Activated naive CD8-positive, alpha-beta T cell treated with anti-CD3 and anti-CD28 coated beads, Interleukin-2, amount 50 U/mL, for 24 hours (primary cell): ENCODE results near the gene FNDC7.
"Not testable (repeated sequence)": the region's sequence is repeated elsewhere in the genome, so short reads cannot be mapped to it uniquely, and the experiment has no call there.

Experiments
- ATAC-seq: fragments of 150-1000 bp; cut with Tn5 transposase; one replicate; pipeline ENCODE4 v1.10.0; 2021
- DNase-seq: peaks from one replicate; pipeline ENCODE4 v3.0.0; 2021
- H3K27ac Mint-ChIP-seq: one replicate; pipeline ENCODE4 v1.8.0; 2021; ENCODE audit warnings: mild to moderate bottlenecking, mixed read lengths
- H3K27me3 Mint-ChIP-seq: one replicate; pipeline ENCODE4 v1.8.0; 2021; ENCODE audit warnings: mixed read lengths
- H3K36me3 Mint-ChIP-seq: one replicate; pipeline ENCODE4 v1.8.0; 2021; ENCODE audit warnings: low read depth, mixed read lengths
- H3K4me1 Mint-ChIP-seq: one replicate; pipeline ENCODE4 v1.8.0; 2021; ENCODE audit warnings: mixed read lengths
- H3K4me3 Mint-ChIP-seq: one replicate; pipeline ENCODE4 v1.8.0; 2021; ENCODE audit warnings: mild to moderate bottlenecking, moderate library complexity, mixed read lengths
- H3K9me3 Mint-ChIP-seq: one replicate; pipeline ENCODE4 v1.8.0; 2021; ENCODE audit warnings: mixed read lengths

The FNDC7 gene

GRCh38 chr1:108712606-108713150 lies at the start of gene FNDC7:
FNDC7 (plus strand) TSS chr1:108712908; CDS start chr1:108712934, 26 bp downstream.
- ATAC-seq: no peak
- H3K27me3 Mint-ChIP-seq: peaks cover 12% of the 10 kb centered on the region
- no peak within 1 kb of the TSS for H3K27ac Mint-ChIP-seq
- H3K4me1 Mint-ChIP-seq: peaks cover 4% of the 10 kb centered on the region
- no peaks in the 10 kb centered on the region for H3K9me3 Mint-ChIP-seq
- H3K4me3 Mint-ChIP-seq: no peak within 1 kb of the TSS
- no peak for DNase-seq
- no peaks in the 10 kb centered on the region for H3K36me3 Mint-ChIP-seq

- no peaks in the 10 kb centered on the region for H3K27me3 Mint-ChIP-seq
- peaks cover 40% of the 10 kb centered on the region for H3K4me1 Mint-ChIP-seq
- H3K27ac Mint-ChIP-seq: peak overlapping the region; percentile 95
- peak overlapping the region; percentile 82 for H3K4me3 Mint-ChIP-seq
- no peak for ATAC-seq
- DNase-seq: no peak
- H3K36me3 Mint-ChIP-seq: no peaks in the 10 kb centered on the region
- H3K9me3 Mint-ChIP-seq: no peaks in the 10 kb centered on the region
These were observed 49.6 kb upstream of the FNDC7 start for GRCh38 chr1:108663074-108663473.

GRCh38 chr1:108664481-108664880 lies 48.2 kb upstream of the FNDC7 start:
- no peak overlapping the region for H3K4me3 Mint-ChIP-seq
- H3K9me3 Mint-ChIP-seq: no peaks in the 10 kb centered on the region
- no peaks in the 10 kb centered on the region for H3K27me3 Mint-ChIP-seq
- H3K36me3 Mint-ChIP-seq: no peaks in the 10 kb centered on the region
- peaks cover 42% of the 10 kb centered on the region for H3K4me1 Mint-ChIP-seq
- no peak overlapping the region for H3K27ac Mint-ChIP-seq
- ATAC-seq (no peak), DNase-seq (no peak)

- no peak for ATAC-seq
- no peak for DNase-seq
- H3K4me1 Mint-ChIP-seq: peaks cover 42% of the 10 kb centered on the region
- no peak overlapping the region for H3K4me3 Mint-ChIP-seq
- H3K36me3 Mint-ChIP-seq: no peaks in the 10 kb centered on the region
- H3K9me3 Mint-ChIP-seq: no peaks in the 10 kb centered on the region
- H3K27ac Mint-ChIP-seq: no peak overlapping the region
- H3K27me3 Mint-ChIP-seq: no peaks in the 10 kb centered on the region
These were observed 47.6 kb upstream of the FNDC7 start for GRCh38 chr1:108665067-108665466.

GRCh38 chr1:108665771-108666170 lies 46.9 kb upstream of the FNDC7 start:
- H3K36me3 Mint-ChIP-seq: no peaks in the 10 kb centered on the region
- DNase-seq (no peak), ATAC-seq (no peak)
- H3K27ac Mint-ChIP-seq: no peak overlapping the region
- no peaks in the 10 kb centered on the region for H3K9me3 Mint-ChIP-seq
- H3K4me3 Mint-ChIP-seq: no peak overlapping the region
- no peaks in the 10 kb centered on the region for H3K27me3 Mint-ChIP-seq
- peaks cover 44% of the 10 kb centered on the region for H3K4me1 Mint-ChIP-seq

GRCh38 chr1:108667422-108667821 lies 45.3 kb upstream of the FNDC7 start:
- ATAC-seq, H3K4me3 Mint-ChIP-seq, H3K27ac Mint-ChIP-seq, DNase-seq, H3K36me3 Mint-ChIP-seq, H3K9me3 Mint-ChIP-seq, H3K27me3 Mint-ChIP-seq: not testable (repeated sequence)
- H3K4me1 Mint-ChIP-seq: peaks cover 36% of the 10 kb centered on the region

GRCh38 chr1:108668777-108669176 lies 43.9 kb upstream of the FNDC7 start:
- Mint-ChIP-seq H3K27ac (no peak overlapping the region), H3K4me3 (no peak overlapping the region), H3K9me3 (no peaks in the 10 kb centered on the region), H3K27me3 (no peaks in the 10 kb centered on the region), H3K4me1 (peaks cover 27% of the 10 kb centered on the region), H3K36me3 (no peaks in the 10 kb centered on the region)
- DNase-seq: no peak
- ATAC-seq: no peak

GRCh38 chr1:108669679-108670078 lies 43.0 kb upstream of the FNDC7 start:
- Mint-ChIP-seq H3K9me3 (no peaks in the 10 kb centered on the region), H3K36me3 (no peaks in the 10 kb centered on the region), H3K27me3 (no peaks in the 10 kb centered on the region), H3K4me3 (no peak overlapping the region), H3K4me1 (peaks cover 27% of the 10 kb centered on the region), H3K27ac (peak overlapping the region; percentile 77)
- ATAC-seq (peak; percentile 40), DNase-seq (no peak)

GRCh38 chr1:108670131-108670773 lies 42.5 kb upstream of the FNDC7 start:
- Mint-ChIP-seq H3K9me3 (no peaks in the 10 kb centered on the region), H3K27ac (peak overlapping the region; percentile 77), H3K4me1 (peaks cover 27% of the 10 kb centered on the region), H3K27me3 (no peaks in the 10 kb centered on the region), H3K4me3 (no peak overlapping the region), H3K36me3 (no peaks in the 10 kb centered on the region)
- DNase-seq: no peak
- peak; percentile 20 for ATAC-seq

GRCh38 chr1:108671143-108671542 lies 41.6 kb upstream of the FNDC7 start:
- H3K27ac Mint-ChIP-seq: no peak overlapping the region
- H3K4me1 Mint-ChIP-seq: peaks cover 27% of the 10 kb centered on the region
- DNase-seq (no peak), ATAC-seq (no peak)
- H3K4me3 Mint-ChIP-seq: no peak overlapping the region
- no peaks in the 10 kb centered on the region for H3K27me3 Mint-ChIP-seq
- H3K9me3 Mint-ChIP-seq: no peaks in the 10 kb centered on the region
- H3K36me3 Mint-ChIP-seq: no peaks in the 10 kb centered on the region

- no peak overlapping the region for H3K27ac Mint-ChIP-seq
- no peak for ATAC-seq
These were observed 34.0 kb upstream of the FNDC7 start for GRCh38 chr1:108678706-108679105.

GRCh38 chr1:108679586-108680213 lies 33.0 kb upstream of the FNDC7 start:
- Mint-ChIP-seq H3K27ac (peak overlapping the region; percentile 60), H3K4me1 (peaks cover 9% of the 10 kb centered on the region), H3K36me3 (no peaks in the 10 kb centered on the region), H3K9me3 (no peaks in the 10 kb centered on the region), H3K27me3 (peaks cover 7% of the 10 kb centered on the region), H3K4me3 (peak overlapping the region; percentile 29)
- DNase-seq (no peak), ATAC-seq (no peak)

More at GRCh38 chr1:108678706-108679105, 34.0 kb upstream of the FNDC7 start:
- Mint-ChIP-seq H3K27me3 (peaks cover 7% of the 10 kb centered on the region), H3K36me3 (no peaks in the 10 kb centered on the region), H3K4me3 (no peak overlapping the region), H3K9me3 (no peaks in the 10 kb centered on the region), H3K4me1 (peaks cover 9% of the 10 kb centered on the region)
- no peak for DNase-seq

- H3K27me3 Mint-ChIP-seq, ATAC-seq, DNase-seq, H3K4me1 Mint-ChIP-seq, H3K36me3 Mint-ChIP-seq, H3K9me3 Mint-ChIP-seq, H3K4me3 Mint-ChIP-seq, H3K27ac Mint-ChIP-seq: not testable (repeated sequence)
These were observed 31.0 kb upstream of the FNDC7 start for GRCh38 chr1:108681701-108682100.

GRCh38 chr1:108685529-108685928 lies 27.2 kb upstream of the FNDC7 start:
- Mint-ChIP-seq H3K27ac (no peak overlapping the region), H3K36me3 (no peaks in the 10 kb centered on the region), H3K4me1 (peaks cover 5% of the 10 kb centered on the region), H3K4me3 (no peak overlapping the region), H3K9me3 (no peaks in the 10 kb centered on the region), H3K27me3 (peaks cover 7% of the 10 kb centered on the region)
- DNase-seq (no peak), ATAC-seq (no peak)

- Mint-ChIP-seq H3K36me3 (no peaks in the 10 kb centered on the region), H3K4me1 (peaks cover 16% of the 10 kb centered on the region), H3K27me3 (peaks cover 5% of the 10 kb centered on the region), H3K9me3 (no peaks in the 10 kb centered on the region), H3K27ac (no peak overlapping the region), H3K4me3 (no peak overlapping the region)
- no peak for ATAC-seq
- no peak for DNase-seq
These were observed 25.9 kb upstream of the FNDC7 start for GRCh38 chr1:108686614-108687313.
